Measurements from ENCODE around the gene ARL4A. TPM values are rescaled to one million over a fixed set of nuclear protein-coding genes. Genes with fewer than 3 reads are reported as not detected.
A peak's percentile ranks its signal among the peaks of the same experiment; 100 is the strongest.

The ARL4A gene
- polyA plus RNA-seq, 1 donor (not counting 4 experiments of a cell fraction or from before 2014, with no cell fraction given): 17.1 TPM

DNA sequence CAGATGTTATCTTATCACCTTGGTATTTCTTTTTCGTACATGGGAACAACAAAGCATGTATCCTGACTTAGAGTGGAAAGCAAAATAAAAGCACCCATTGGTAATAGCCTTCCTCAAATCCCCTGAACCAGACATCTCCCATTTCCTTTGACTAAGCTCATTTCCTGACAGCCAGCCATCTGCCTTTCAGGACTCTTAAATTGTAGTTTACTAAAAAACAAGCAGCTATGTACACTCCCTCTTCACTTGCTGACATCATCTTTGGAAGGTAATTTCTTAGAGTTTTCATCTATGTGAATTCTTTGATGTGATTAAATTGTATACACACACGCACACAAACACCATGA, 40.7 kb downstream of the ARL4A start:
- Histone ChIP-seq H3K4me2 (ENCODE audit: control insufficient read depth, extremely low read depth, insufficient read depth, low read depth, low read length) (no peak overlapping the region), H3K4me3 (ENCODE audit: control insufficient read depth in 2 of 3, extremely low read depth in 1 of 3, insufficient read depth in 2 of 3, low read depth in 1 of 3, low read length in 3 of 3) (no peak overlapping the region), H3K27ac (ENCODE audit: control insufficient read depth, insufficient read depth, low read length) (no peak overlapping the region), H2AFZ (ENCODE audit: control insufficient read depth, low read length) (peak overlapping the region; percentile 10), H3K4me1 (ENCODE audit: control insufficient read depth, extremely low read depth, insufficient read depth, low read length) (peaks cover 16% of the 10 kb centered on the region), H3K9ac (ENCODE audit: control insufficient read depth, extremely low read depth, insufficient read depth, low read length) (no peak overlapping the region), H3K36me3 (ENCODE audit: control insufficient read depth in 2 of 2, extremely low read depth in 1 of 2, insufficient read depth in 2 of 2, low read length in 2 of 2) (no peaks in the 10 kb centered on the region), H3K9me1 (ENCODE audit: control insufficient read depth, extremely low read depth, insufficient read depth, low read length) (no peaks in the 10 kb centered on the region), H3K9me3 (ENCODE audit: control insufficient read depth, low read depth, low read length) (no peaks in the 10 kb centered on the region), H4K20me1 (ENCODE audit: control insufficient read depth, extremely low read depth, insufficient read depth, low read length) (no peaks in the 10 kb centered on the region), H3K27me3 (ENCODE audit: control insufficient read depth, extremely low read depth, insufficient read depth, low read length) (no peaks in the 10 kb centered on the region), H3K79me2 (ENCODE audit: control insufficient read depth, insufficient read depth, low read length) (no peaks in the 10 kb centered on the region)
- TF ChIP-seq EZH2 (IDR thresholded peaks at IDR 0.05; ENCODE audit: low read length): no peak
- TF ChIP-seq, protein P1, sequence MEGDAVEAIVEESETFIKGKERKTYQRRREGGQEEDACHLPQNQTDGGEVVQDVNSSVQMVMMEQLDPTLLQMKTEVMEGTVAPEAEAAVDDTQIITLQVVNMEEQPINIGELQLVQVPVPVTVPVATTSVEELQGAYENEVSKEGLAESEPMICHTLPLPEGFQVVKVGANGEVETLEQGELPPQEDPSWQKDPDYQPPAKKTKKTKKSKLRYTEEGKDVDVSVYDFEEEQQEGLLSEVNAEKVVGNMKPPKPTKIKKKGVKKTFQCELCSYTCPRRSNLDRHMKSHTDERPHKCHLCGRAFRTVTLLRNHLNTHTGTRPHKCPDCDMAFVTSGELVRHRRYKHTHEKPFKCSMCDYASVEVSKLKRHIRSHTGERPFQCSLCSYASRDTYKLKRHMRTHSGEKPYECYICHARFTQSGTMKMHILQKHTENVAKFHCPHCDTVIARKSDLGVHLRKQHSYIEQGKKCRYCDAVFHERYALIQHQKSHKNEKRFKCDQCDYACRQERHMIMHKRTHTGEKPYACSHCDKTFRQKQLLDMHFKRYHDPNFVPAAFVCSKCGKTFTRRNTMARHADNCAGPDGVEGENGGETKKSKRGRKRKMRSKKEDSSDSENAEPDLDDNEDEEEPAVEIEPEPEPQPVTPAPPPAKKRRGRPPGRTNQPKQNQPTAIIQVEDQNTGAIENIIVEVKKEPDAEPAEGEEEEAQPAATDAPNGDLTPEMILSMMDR (optimal IDR thresholded peaks at IDR 0.05 in 1 of 3, IDR thresholded peaks at IDR 0.05 in 1 of 3, conservative IDR thresholded peaks at IDR 0.05 in 1 of 3; ENCODE audit: extremely low read depth in 1 of 3, insufficient read depth in 2 of 3, low read length in 3 of 3): no peak
- dilution Hi-C loops (cut with MboI; ENCODE audit: extremely low pct_ligation_motif_present, low sequenced_read_pairs): no loop called here
- no peak for DNase-seq (ENCODE audit: low read depth, low spot score)
- no peak for FAIRE-seq

DNA sequence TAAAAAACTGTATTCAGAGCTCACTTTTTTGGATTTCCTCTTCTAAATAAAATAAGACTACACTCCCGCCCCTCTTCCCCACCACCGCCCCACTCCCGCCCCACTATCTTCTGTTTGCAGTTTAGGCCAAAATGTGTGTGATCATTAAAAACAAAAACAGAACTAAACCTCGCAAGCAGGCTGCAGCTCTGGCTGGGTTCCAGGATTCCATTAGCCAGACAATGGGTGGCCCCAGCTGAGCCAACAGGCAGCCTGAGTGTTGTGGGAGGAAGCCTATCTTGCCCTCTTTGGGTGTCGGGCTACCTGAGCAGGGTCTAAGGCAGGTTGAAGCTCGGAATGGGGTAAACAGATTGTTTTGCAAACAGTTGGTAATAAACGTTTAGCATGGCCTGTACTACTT, 41.7 kb downstream of the ARL4A start:
- H3K36me3 ChIP-seq (ENCODE audit: control insufficient read depth in 2 of 2, extremely low read depth in 1 of 2, insufficient read depth in 2 of 2, low read length in 2 of 2): no peaks in the 10 kb centered on the region
- FAIRE-seq: no peak
- no peak for TF ChIP-seq EZH2 (IDR thresholded peaks at IDR 0.05; ENCODE audit: low read length)
- TF ChIP-seq, protein P1 (optimal IDR thresholded peaks at IDR 0.05 in 1 of 3, IDR thresholded peaks at IDR 0.05 in 1 of 3, conservative IDR thresholded peaks at IDR 0.05 in 1 of 3; ENCODE audit: extremely low read depth in 1 of 3, insufficient read depth in 2 of 3, low read length in 3 of 3): no peak
- no peaks in the 10 kb centered on the region for H4K20me1 ChIP-seq (ENCODE audit: control insufficient read depth, extremely low read depth, insufficient read depth, low read length)
- no peaks in the 10 kb centered on the region for H3K27me3 ChIP-seq (ENCODE audit: control insufficient read depth, extremely low read depth, insufficient read depth, low read length)
- DNase-seq (ENCODE audit: low read depth, low spot score): no peak
- H3K27ac ChIP-seq (ENCODE audit: control insufficient read depth, insufficient read depth, low read length): no peak overlapping the region
- H3K4me1 ChIP-seq (ENCODE audit: control insufficient read depth, extremely low read depth, insufficient read depth, low read length): peaks cover 16% of the 10 kb centered on the region
- H3K9me1 ChIP-seq (ENCODE audit: control insufficient read depth, extremely low read depth, insufficient read depth, low read length): no peaks in the 10 kb centered on the region
- H3K9ac ChIP-seq (ENCODE audit: control insufficient read depth, extremely low read depth, insufficient read depth, low read length): no peak overlapping the region
- H3K4me3 ChIP-seq (ENCODE audit: control insufficient read depth in 2 of 3, extremely low read depth in 1 of 3, insufficient read depth in 2 of 3, low read depth in 1 of 3, low read length in 3 of 3): no peak overlapping the region
- no peaks in the 10 kb centered on the region for H3K79me2 ChIP-seq (ENCODE audit: control insufficient read depth, insufficient read depth, low read length)
- dilution Hi-C loops (cut with MboI; ENCODE audit: extremely low pct_ligation_motif_present, low sequenced_read_pairs): no loop called here
- H3K9me3 ChIP-seq (ENCODE audit: control insufficient read depth, low read depth, low read length): no peaks in the 10 kb centered on the region
- H2AFZ ChIP-seq (ENCODE audit: control insufficient read depth, low read length): peak overlapping the region; percentile 40
- peak overlapping the region; percentile 8 for H3K4me2 ChIP-seq (ENCODE audit: control insufficient read depth, extremely low read depth, insufficient read depth, low read depth, low read length)

All from keratinocyte (primary cell).